ENCODE data around the gene TP53TG5. TPM values are rescaled to one million over a fixed set of nuclear protein-coding genes. Genes with fewer than 3 reads are reported as not detected.
A peak's percentile ranks its signal among the peaks of the same experiment; 100 is the strongest.
"Not testable (repeated sequence)": the region's sequence is repeated elsewhere in the genome, so short reads cannot be mapped to it uniquely, and the experiment has no call there.

The TP53TG5 gene
- polyA plus RNA-seq, 1 donor = 0.89 TPM

DNA sequence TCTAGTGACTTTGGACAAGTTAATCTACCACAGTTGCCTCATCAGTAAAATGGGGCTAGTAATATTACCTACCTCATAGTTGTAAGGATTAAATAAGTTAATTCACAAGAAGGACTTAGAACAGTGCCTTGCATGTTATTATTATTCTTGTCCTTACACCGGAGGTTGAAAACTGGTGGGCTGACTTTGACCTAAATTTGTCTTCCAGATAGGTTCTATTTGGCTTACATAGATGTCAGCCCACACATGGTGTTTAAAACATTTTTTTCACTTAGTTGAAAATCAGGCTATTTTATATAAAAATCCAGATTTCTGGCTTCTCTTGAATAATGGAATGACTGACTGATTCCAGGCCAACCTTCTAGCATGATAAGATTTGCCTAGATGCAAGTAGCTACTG lies 11.9 kb downstream of the TP53TG5 start:
- no peak for DNase-seq

GRCh38 chr20:45365444-45365970 lies 12.6 kb downstream of the TP53TG5 start:
- no peak for DNase-seq

DNA sequence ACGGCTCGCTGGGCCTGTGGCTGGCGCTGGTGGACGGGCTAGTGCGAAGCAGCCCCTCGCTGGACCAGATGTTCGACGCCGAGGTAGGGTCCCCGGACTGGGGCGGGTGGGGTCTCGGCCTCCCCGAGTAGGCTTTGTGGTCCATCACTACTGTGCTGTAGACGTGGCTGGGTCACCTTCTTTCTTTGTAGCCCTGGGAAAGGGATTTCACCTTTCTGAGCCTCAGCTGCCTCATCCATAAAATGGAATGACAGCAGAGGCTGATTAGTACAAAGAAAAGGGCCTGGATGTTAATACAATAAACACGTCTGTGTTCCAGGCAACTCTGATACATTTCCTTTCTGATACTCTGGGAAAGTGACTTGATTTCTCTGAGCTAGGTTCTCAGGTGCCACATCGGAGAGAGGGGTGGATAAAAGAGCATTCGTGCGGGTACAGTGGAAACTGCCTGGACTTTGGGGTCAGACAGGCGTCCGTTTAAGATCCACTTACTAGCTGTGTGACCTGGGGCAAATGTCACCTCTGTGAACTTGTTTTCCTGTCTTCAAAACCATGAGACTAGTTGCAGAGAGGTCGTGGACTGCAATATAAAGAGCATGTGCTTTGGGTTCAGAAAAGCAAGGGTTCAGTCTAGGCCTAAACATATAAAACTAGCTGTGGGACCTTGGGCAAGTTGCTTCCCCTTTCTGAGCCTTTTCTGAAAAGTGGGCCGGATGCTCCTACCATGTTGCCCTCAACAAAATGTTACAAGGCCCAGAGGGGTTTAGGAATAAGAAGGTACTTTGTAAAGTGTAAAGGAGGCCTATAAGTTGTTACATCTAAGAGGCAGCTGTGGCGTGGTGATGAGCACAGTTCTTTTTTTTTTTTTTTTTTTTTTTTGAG lies 14.3 kb downstream of the TP53TG5 start:
- DNase-seq = no peak

GRCh38 chr20:45362804-45363610 lies 15.1 kb downstream of the TP53TG5 start, which contains the start of gene SYS1:
Gene SYS1, plus strand, starts transcription at chr20:45363156. Its CDS starts 376 bp downstream, at chr20:45363532.
- peak; percentile 98 for DNase-seq

- DNase-seq = no peak
Measured at GRCh38 chr20:45361793-45362192, 16.3 kb downstream of the TP53TG5 start.

- DNase-seq = no peak
Measured at GRCh38 chr20:45359406-45360148, 18.5 kb downstream of the TP53TG5 start.

DNA sequence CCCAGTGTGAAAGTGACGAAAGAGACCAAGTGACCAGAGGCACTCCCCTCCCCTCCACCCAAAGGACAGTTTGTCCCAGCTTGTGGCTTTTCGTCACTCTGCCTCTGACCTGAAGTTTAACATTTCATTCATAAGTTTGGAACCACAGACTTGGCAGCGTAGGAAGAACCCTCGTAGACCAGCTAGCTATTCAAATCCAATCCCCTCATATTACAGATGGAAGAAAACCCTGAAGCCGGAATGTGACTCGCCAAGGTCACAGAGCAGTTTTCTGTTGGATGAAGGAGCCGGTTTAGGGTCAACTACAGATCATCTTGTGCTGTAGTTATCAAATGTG lies 19.1 kb downstream of the TP53TG5 start:
- DNase-seq = no peak

GRCh38 chr20:45358282-45359068 lies 19.6 kb downstream of the TP53TG5 start:
- no peak for DNase-seq

- DNase-seq = no peak
Measured at GRCh38 chr20:45355209-45356084, 22.7 kb downstream of the TP53TG5 start.

- DNase-seq = no peak
Measured at GRCh38 chr20:45354423-45355208, 23.5 kb downstream of the TP53TG5 start.

GRCh38 chr20:45353746-45354145 lies 24.4 kb downstream of the TP53TG5 start:
- no peak for DNase-seq

DNA sequence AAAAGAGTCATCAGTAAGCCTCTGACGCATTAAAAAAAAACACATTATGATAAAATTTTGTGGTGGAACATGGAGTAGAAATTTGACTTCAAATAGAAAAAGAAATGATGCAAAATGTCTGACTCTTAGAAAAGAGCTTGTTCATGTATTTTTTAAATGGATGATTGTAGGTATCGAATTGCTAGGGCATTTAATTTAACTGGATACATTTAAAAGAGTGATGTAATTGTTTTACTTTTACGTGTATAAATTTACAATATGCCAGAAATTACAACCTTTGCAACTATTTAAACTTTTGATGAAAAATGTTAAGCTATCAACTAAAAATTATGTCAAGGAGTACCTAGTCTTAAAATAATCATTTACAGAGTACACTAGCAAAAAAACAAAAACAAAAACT lies 25.4 kb downstream of the TP53TG5 start:
- DNase-seq = no peak

DNA sequence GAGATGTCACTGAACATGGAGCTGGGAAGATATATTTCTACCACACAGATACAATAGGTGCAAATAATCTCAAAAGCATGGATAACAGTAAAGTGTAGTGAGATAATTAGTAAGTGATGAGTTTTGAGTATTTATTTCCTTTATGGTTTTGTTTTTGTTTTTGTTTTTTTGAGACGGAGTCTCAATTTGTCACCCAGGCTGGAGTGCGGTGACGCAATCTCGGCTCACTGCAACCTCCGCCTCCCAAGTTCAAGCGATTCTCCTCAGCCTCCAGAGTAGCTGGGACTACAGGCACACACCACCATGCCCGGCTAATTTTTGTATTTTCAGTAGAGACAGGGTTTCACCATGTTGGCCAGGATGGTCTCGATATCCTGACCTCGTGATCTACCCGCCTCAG lies 27.3 kb downstream of the TP53TG5 start:
- DNase-seq = not testable (repeated sequence)

GRCh38 chr20:45350217-45350616 lies 27.9 kb downstream of the TP53TG5 start:
- DNase-seq = no peak

GRCh38 chr20:45347936-45348778 lies 30.0 kb downstream of the TP53TG5 start, which contains the start of gene SDC4:
Gene SDC4, minus strand, starts transcription at chr20:45348424. Its CDS starts 40 bp downstream, at chr20:45348384.
- DNase-seq = peak; percentile 42

GRCh38 chr20:45347297-45347935 lies 30.7 kb downstream of the TP53TG5 start:
- no peak for DNase-seq

- DNase-seq = no peak
Measured at GRCh38 chr20:45346851-45347250, 31.3 kb downstream of the TP53TG5 start.

DNA sequence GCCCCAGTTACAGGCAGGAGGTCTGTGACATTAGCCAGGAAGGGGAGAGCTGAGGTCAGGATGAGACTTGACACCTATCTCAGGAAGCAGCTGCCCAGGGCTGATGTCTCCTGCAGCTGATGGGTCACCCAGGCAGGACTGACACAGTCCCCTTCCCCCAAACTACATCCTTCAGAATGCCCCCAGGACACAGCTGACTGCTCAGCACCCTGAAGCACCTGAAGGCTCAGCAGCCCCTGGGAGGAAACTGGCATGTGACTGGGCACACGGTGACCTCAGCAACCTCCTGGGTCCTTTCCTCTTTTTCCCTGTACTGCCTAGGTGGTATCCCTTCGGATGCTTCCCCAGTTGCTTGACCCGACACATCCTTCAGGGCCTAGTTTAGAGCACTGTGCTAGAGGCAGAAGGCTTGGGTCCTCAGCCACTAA lies 31.8 kb downstream of the TP53TG5 start:
- DNase-seq = no peak
